A673 (cell line): ENCODE data around the gene CPSF7.

ENCODE experiments used
- EZH2 ChIP-seq: fragments of 200-600 bp; sonication (generic); IDR thresholded peaks from 2 replicates; pipeline ENCODE4 v1.6.1; 2017; ENCODE audit warnings: borderline replicate concordance, low read depth, mild to moderate bottlenecking, mixed read lengths, antibody characterized with exemption, low read length; ENCODE audit not compliant: poor library complexity, severe bottlenecking
- TF ChIP-seq, protein P1 (sequence below): fragments of 300-800, 200-600 bp; sonication (generic); conservative IDR thresholded peaks from 2 replicates; pipeline ENCODE4 v1.5.1; 2017; ENCODE audit warnings: low read depth, mild to moderate bottlenecking, antibody characterized with exemption, low read length, moderate library complexity, mixed read lengths

DNA sequence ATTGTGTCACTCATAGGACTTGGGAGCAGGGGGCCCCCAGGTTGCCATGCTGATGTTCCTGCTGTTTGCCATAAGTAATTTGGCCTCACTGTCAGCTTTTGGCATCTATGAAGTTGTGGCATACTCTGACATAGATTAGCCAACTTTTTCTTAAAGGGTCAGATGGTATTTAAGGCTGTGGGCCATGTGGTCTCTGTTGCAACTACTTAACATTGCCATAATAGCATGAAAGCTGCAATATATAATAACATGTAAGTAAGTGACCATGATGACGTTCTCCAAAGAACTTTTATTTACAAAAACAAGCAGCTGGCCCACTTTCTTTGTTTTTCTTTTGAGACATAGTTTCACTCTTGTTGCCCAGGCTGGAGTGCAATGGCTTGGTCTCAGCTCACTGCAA is 39.6 kb downstream of the CPSF7 start:
- TF ChIP-seq, protein P1, sequence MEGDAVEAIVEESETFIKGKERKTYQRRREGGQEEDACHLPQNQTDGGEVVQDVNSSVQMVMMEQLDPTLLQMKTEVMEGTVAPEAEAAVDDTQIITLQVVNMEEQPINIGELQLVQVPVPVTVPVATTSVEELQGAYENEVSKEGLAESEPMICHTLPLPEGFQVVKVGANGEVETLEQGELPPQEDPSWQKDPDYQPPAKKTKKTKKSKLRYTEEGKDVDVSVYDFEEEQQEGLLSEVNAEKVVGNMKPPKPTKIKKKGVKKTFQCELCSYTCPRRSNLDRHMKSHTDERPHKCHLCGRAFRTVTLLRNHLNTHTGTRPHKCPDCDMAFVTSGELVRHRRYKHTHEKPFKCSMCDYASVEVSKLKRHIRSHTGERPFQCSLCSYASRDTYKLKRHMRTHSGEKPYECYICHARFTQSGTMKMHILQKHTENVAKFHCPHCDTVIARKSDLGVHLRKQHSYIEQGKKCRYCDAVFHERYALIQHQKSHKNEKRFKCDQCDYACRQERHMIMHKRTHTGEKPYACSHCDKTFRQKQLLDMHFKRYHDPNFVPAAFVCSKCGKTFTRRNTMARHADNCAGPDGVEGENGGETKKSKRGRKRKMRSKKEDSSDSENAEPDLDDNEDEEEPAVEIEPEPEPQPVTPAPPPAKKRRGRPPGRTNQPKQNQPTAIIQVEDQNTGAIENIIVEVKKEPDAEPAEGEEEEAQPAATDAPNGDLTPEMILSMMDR = no peak
- no peak for TF ChIP-seq EZH2
